ENCODE results near the gene SETD3.

DNA sequence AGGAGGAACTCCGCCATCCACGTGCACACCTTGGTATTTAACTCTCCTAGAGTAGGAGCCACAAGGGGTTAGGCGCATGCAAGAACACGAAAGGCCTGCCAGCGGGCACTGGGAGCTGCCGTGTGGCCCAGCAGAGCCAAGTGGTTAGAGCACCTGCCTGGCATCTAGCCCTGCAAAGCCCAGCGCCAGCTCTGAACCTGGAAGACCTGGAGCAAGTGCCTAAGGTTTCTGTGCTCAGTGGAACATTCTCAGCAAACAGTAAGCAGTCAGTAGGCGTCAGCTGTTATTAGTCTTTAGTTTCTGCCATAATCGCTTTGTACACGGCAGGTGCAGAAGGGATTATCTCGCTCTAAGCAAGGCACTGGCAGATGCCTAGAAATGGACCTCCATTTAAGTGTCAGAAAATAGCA, 55.4 kb downstream of the SETD3 start:
- TF ChIP-seq, protein P1, sequence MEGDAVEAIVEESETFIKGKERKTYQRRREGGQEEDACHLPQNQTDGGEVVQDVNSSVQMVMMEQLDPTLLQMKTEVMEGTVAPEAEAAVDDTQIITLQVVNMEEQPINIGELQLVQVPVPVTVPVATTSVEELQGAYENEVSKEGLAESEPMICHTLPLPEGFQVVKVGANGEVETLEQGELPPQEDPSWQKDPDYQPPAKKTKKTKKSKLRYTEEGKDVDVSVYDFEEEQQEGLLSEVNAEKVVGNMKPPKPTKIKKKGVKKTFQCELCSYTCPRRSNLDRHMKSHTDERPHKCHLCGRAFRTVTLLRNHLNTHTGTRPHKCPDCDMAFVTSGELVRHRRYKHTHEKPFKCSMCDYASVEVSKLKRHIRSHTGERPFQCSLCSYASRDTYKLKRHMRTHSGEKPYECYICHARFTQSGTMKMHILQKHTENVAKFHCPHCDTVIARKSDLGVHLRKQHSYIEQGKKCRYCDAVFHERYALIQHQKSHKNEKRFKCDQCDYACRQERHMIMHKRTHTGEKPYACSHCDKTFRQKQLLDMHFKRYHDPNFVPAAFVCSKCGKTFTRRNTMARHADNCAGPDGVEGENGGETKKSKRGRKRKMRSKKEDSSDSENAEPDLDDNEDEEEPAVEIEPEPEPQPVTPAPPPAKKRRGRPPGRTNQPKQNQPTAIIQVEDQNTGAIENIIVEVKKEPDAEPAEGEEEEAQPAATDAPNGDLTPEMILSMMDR (IDR thresholded peaks at IDR 0.05) = no peak
- TF ChIP-seq POLR2A (IDR thresholded peaks at IDR 0.05) = no peak
